Thyroid gland (tissue), 4 donors: Measurements from ENCODE around the gene SDHA.
"Not testable (repeated sequence)": the region's sequence is repeated elsewhere in the genome, so short reads cannot be mapped to it uniquely, and the experiment has no call there.

Source experiments
- POLR2A ChIP-seq, 2 donors: fragments of 450-650 bp; IDR thresholded peaks; one replicate each; pipeline ENCODE4 v1.6.1; 2017; ENCODE audit warnings: antibody characterized with exemption in 2 of 2, mild to moderate bottlenecking in 2 of 2, moderate library complexity in 1 of 2
- TF ChIP-seq, protein P1 (sequence below), 6 experiments: fragments of 200-600 bp in 3 of 6; fragments of 450-650 bp in 3 of 6; sonication (generic) in 3 of 6; IDR thresholded peaks; one replicate each; pipeline ENCODE4 v1.5.1; 2016 to 2019; ENCODE audit warnings: antibody characterized with exemption in 6 of 6, mild to moderate bottlenecking in 2 of 6, inconsistent platforms in 1 of 6, moderate library complexity in 1 of 6

DNA sequence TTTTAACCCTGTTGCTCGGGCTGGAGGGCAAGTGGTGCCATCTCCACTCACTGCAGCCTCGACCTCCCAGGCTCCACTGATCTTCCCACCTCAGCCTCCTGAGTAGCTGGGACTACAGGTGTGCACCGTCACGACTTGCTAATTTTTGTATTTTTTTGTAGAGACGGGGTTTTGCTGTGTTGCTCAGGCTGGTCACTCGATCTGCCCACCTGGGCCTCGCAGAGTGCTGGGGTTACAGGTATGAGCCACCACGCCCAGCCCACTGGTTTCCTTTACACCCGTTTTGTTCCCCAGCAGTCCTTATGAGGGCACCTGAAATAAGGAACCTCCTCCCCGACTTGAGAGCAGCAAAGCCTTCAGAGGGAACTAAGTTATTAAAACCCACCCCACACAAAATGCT is 2.0 kb upstream of the SDHA start:
- TF ChIP-seq, protein P1, sequence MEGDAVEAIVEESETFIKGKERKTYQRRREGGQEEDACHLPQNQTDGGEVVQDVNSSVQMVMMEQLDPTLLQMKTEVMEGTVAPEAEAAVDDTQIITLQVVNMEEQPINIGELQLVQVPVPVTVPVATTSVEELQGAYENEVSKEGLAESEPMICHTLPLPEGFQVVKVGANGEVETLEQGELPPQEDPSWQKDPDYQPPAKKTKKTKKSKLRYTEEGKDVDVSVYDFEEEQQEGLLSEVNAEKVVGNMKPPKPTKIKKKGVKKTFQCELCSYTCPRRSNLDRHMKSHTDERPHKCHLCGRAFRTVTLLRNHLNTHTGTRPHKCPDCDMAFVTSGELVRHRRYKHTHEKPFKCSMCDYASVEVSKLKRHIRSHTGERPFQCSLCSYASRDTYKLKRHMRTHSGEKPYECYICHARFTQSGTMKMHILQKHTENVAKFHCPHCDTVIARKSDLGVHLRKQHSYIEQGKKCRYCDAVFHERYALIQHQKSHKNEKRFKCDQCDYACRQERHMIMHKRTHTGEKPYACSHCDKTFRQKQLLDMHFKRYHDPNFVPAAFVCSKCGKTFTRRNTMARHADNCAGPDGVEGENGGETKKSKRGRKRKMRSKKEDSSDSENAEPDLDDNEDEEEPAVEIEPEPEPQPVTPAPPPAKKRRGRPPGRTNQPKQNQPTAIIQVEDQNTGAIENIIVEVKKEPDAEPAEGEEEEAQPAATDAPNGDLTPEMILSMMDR (IDR thresholded peaks at IDR 0.05), result not testable (repeated sequence)
- TF ChIP-seq POLR2A (IDR thresholded peaks at IDR 0.05), result not testable (repeated sequence)
